ENCODE data around the gene EDN3.

The EDN3 gene

DNA sequence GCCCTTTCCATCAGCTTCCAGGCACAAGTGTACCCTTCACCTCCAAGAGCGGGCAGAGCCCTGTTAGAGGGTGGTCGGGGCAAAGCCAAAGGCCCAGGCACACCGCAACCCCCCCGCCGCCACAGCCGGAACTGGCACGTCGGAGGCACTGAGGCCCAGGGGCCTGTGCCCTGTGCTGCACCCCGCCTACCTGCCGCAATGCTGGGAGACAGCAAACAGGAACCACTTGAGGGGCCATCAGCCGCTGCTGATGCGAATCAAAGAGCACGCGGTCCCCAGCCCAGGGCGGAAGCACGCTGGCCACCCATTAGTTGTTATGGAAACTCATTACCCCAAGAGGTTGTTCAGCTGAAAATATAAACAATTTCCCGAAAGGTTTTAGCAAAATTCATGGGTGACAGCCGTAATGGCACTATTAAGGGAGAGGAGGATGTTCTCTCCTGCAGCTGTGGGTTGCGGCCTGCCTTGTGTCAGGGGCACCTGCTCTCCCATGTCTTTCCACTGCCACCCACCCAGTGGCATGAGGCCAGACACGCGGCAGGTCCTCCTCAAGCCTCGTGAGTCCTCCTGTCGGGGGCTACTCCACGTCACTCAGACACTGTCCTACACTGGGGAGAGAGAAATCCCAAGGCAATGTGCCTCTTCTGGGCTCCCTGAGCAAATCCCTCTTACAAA is 65.3 kb downstream of the EDN3 start:
- DNase-seq (ENCODE audit: low read depth) = no peak

GRCh38 chr20:59371431-59371830 is 71.0 kb downstream of the EDN3 start:
- no peak for DNase-seq (ENCODE audit: low read depth)

GRCh38 chr20:59374261-59374660 is 73.8 kb downstream of the EDN3 start:
- DNase-seq (ENCODE audit: low read depth) = peak; percentile 20

DNA sequence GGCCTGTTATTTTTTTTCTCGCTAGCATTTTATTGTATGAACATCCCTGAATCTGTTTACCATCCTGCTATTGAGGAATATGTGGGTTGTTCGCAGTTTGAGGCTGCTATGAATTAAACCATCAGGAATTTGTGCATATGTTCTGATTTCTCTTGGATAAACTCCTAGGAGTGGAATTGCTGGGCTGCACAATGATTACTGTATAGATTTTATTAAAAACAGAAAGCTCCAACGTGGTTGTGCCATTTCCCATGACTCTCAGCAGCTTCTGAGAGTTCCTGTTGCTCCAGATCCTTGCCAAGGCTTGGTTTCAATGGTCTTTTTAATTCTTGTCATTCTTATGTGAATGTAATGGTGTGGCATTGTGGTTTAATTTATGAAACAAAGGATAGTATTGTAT is 75.1 kb downstream of the EDN3 start:
- no peak for DNase-seq (ENCODE audit: low read depth)

Data from EH (cell line).